ENCODE measurements around the gene ADAMTS20.

The ADAMTS20 gene

GRCh38 chr12:43493261-43493797, 58.7 kb downstream of the ADAMTS20 start:
- no peak for DNase-seq (ENCODE audit: low read depth in 4 of 4, low spot score in 1 of 4)

GRCh38 chr12:43482311-43483085, 69.5 kb downstream of the ADAMTS20 start:
- no peak for DNase-seq (ENCODE audit: low read depth in 4 of 4, low spot score in 1 of 4)

GRCh38 chr12:43480591-43480990, 71.4 kb downstream of the ADAMTS20 start:
- DNase-seq (ENCODE audit: low read depth in 4 of 4, low spot score in 1 of 4) = no peak

GRCh38 chr12:43462741-43463140, 89.3 kb downstream of the ADAMTS20 start:
- DNase-seq (ENCODE audit: low read depth in 4 of 4, low spot score in 1 of 4) = no peak

DNA sequence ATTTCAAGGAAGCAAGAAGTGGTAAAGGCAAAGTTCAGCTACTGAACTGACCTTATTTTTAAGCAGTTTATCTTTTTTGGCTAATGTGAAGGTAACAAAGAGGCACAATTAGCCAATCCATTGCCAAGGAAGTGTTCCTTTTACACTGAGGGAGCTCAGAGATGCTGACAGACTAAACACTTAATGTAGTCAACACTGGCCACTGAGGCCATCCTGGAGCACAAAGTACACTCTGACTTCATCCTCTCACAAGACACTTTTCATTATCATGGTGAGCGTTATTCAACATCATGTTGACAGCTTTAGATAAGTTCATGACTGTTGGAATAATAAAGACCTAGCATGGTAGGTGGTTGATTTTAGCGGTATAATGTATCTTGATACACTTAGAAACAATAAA, 89.9 kb downstream of the ADAMTS20 start:
- no peak for DNase-seq (ENCODE audit: low read depth in 4 of 4, low spot score in 1 of 4)

- DNase-seq (ENCODE audit: low read depth in 4 of 4, low spot score in 1 of 4) = no peak
These were observed 92.7 kb downstream of the ADAMTS20 start for GRCh38 chr12:43459285-43459684.

- DNase-seq (ENCODE audit: low read depth in 4 of 4, low spot score in 1 of 4) = no peak
These were observed 98.2 kb downstream of the ADAMTS20 start for GRCh38 chr12:43453761-43454160.

DNA sequence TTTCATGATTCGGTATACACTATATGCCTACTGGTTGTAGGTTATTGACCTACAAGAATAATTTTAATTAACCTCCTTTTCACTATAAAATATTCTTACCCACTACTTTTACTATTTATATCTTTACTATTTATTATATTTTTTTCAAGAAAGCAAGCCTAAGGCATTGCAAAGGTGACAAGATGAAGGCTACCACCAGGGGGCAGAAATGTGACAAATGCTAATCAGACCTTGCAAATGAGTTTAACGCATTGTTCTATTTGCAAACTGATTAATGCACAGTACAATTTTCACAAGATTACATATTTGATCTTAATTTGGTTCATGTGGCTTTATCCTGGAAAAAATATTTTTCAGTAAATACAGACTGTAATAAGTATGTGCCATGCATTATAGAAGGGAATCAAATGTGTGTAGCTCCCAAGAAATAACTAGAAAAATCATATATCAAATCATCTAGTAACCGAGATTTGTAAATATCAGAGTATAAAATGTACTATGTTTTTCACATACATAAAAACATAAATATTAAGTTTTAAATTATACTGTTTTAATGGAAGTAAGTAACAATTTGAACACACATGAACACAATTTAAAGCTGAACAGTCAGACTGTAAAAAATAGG, 107.0 kb downstream of the ADAMTS20 start:
- DNase-seq (ENCODE audit: low read depth in 4 of 4, low spot score in 1 of 4) = peak; percentile 26 to 36 (median 30)

DNA sequence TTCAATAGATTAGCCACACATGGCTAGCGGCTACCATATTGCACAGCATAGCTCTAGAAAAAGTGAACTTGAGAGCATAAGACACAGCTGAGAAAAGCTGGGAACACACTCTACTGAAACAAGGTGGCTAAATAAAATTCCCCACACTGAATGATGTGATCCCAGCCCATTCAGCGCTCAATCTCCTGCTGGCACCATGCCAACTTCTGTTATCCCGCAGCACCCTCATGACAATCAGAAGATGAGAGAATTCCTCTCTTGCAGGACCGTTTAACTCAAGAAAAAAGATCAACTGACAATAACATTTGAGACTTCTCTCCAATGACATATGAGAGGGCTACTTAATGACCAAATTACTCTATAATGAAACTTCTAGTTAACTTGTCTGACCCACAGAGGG, 115.4 kb downstream of the ADAMTS20 start:
- DNase-seq (ENCODE audit: low read depth in 4 of 4, low spot score in 1 of 4) = no peak

DNA sequence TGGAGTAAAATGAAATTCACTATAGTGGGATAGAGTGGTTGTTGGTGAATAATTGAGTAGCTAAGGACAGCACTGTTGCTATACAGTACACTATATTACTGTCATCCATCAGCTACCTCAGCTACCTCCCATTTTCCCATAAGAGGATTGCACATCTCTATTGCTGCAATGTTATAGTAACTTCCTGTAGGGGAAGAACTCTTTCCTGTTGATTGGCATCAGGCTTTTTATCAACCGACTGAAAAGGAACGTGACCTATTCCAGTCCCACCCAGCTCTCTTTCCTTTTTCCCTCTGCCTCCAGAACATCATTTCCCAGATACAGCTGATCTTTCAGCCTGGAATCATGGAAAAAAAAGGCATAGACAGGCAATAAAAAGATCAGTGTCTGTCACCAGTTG, 117.4 kb downstream of the ADAMTS20 start:
- DNase-seq (ENCODE audit: low read depth in 4 of 4, low spot score in 1 of 4) = no peak

DNA sequence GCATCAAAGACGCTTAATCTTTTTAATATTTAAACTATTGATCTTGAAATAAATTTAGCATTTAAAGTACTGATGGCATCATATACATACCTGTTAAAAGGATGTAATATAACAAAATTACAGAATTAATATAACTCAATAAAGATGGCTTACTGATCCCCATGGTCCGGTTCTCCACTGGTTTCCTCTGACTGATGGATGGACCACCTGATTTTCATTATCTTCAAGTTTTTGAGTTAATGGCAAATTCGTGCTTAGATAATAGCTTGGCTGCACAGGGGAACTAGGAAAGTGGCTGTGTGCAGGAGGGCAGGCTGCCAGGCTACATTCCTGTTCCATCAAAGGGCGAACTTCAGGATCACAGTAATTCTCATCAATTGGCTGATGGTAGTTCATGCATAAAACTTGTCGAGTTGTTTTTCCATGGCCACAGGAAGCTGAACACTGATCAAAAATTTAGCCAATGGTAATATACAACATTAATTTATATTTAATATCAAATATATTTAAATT, 123.9 kb downstream of the ADAMTS20 start:
- no peak for DNase-seq (ENCODE audit: low read depth in 4 of 4, low spot score in 1 of 4)

GRCh38 chr12:43425361-43425760, 126.6 kb downstream of the ADAMTS20 start:
- DNase-seq (ENCODE audit: low read depth in 4 of 4, low spot score in 1 of 4) = no peak

GRCh38 chr12:43416981-43417380, 135.0 kb downstream of the ADAMTS20 start:
- no peak for DNase-seq (ENCODE audit: low read depth in 4 of 4, low spot score in 1 of 4)

- no peak for DNase-seq (ENCODE audit: low read depth in 4 of 4, low spot score in 1 of 4)
These were observed 144.0 kb downstream of the ADAMTS20 start for GRCh38 chr12:43407816-43408645.

DNA sequence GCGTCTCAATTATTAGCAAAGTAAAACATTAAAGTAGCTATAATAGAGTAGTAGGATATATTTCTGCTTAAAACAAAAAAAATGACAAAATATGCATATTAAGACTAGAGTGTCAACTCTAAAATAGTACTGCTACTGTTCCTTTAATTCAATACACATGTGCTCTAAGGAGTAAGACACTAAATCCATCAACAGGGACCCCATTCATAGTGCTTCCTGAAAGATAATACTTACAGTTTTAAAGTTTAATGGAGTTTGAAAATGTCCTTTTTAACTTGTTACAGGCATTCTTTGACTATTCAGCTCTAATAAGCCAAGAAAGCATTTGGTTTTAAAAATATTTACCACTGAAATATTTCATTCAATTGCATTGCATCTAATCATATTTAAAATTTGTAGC, 145.2 kb downstream of the ADAMTS20 start:
- no peak for DNase-seq (ENCODE audit: low read depth in 4 of 4, low spot score in 1 of 4)

GRCh38 chr12:43402436-43402835, 149.6 kb downstream of the ADAMTS20 start:
- DNase-seq (ENCODE audit: low read depth in 4 of 4, low spot score in 1 of 4) = no peak

DNA sequence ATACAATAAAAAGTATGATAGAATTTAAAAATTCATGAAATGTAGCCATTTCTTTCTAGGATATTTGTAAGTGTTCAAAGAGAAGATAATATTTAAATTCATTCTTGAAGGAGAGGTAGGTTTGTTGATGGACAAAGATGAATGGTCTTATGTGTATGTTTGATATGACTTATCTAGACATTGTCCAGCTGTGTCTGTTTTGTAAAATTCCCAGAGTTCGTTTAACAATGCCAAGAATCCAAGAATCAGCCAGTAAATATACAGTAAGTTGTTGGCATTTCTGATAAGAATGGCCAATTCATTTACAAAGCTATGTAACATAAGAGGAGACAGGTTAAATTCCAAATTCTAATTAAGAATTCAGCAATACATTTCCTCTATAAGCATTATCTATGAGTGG, 150.9 kb downstream of the ADAMTS20 start:
- DNase-seq (ENCODE audit: low read depth in 4 of 4, low spot score in 1 of 4) = no peak

DNA sequence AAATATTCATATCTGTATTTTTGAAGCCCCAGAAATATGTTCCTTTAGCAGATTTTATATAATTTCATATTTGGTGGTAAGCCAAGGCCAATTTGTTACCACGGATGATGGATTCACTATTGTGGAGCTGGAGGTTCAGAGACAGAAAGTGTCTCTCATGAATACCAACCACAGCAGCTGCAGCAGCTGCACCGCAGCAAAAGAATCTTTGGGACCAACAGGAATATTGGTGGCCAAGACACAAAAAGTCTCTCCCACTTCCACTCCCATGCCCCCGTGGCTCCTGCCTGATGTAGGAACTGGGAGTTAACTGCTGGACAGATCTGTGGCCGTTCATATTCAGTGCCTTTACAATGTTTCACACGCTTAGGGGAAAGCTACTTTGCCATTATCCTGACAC, 155.3 kb downstream of the ADAMTS20 start:
- no peak for DNase-seq (ENCODE audit: low read depth in 4 of 4, low spot score in 1 of 4)

- DNase-seq (ENCODE audit: low read depth in 4 of 4, low spot score in 1 of 4) = no peak
These were observed 159.9 kb downstream of the ADAMTS20 start for GRCh38 chr12:43392116-43392515.

- no peak for DNase-seq (ENCODE audit: low read depth in 4 of 4, low spot score in 1 of 4)
These were observed 170.1 kb downstream of the ADAMTS20 start for GRCh38 chr12:43381879-43382278.

GRCh38 chr12:43378448-43378847, 173.6 kb downstream of the ADAMTS20 start:
- no peak for DNase-seq (ENCODE audit: low read depth in 4 of 4, low spot score in 1 of 4)

All from stimulated activated CD4-positive, alpha-beta T cell treated with anti-CD3 and anti-CD28 coated beads, Interleukin-1b, Interleukin-23, amount 100 ng/mL, for 24 hours (primary cell).